ENCODE data around the gene TOPORS.

GRCh38 chr9:32500768-32501167 lies 51.6 kb downstream of the TOPORS start:
- TF ChIP-seq, protein P1, sequence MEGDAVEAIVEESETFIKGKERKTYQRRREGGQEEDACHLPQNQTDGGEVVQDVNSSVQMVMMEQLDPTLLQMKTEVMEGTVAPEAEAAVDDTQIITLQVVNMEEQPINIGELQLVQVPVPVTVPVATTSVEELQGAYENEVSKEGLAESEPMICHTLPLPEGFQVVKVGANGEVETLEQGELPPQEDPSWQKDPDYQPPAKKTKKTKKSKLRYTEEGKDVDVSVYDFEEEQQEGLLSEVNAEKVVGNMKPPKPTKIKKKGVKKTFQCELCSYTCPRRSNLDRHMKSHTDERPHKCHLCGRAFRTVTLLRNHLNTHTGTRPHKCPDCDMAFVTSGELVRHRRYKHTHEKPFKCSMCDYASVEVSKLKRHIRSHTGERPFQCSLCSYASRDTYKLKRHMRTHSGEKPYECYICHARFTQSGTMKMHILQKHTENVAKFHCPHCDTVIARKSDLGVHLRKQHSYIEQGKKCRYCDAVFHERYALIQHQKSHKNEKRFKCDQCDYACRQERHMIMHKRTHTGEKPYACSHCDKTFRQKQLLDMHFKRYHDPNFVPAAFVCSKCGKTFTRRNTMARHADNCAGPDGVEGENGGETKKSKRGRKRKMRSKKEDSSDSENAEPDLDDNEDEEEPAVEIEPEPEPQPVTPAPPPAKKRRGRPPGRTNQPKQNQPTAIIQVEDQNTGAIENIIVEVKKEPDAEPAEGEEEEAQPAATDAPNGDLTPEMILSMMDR (IDR thresholded peaks at IDR 0.05; ENCODE audit: low read depth, low read length, poor library complexity, severe bottlenecking): no peak
- no peak for TF ChIP-seq EZH2phosphoT487 (IDR thresholded peaks at IDR 0.05; ENCODE audit: borderline replicate concordance, low read length)
